ENCODE results near the gene MDM2. TPM values are rescaled to one million over a fixed set of nuclear protein-coding genes. Genes with fewer than 3 reads are reported as not detected.

The MDM2 gene
- total and polyA plus RNA-seq, 3 donors from 2014 or later: 28.8 to 56.1 (median 40.6) TPM

DNA sequence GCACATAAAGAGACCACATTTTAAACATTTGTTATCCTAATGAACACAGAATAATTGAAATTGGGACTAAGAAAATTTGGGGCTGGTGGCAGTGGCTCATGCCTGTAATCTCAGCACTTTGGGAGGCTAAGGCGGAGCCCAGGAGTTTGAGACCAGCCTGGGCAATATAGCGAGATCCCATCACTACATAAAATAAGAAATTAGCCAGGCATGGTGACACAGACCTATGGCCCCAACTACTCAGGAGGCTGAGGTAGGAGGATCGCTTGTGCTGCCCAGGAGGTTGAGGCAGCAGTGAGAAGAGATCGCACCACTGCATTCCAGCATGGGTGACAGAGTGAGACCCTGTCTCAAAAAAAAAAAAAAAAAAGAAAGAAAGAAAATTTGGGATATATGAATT is 65.3 kb downstream of the MDM2 start:
- no peak overlapping the region for H3K27ac ChIP-seq
- H3K9me3 ChIP-seq: no peaks in the 10 kb centered on the region
- H3K4me3 ChIP-seq: no peak overlapping the region
- intact Hi-C loops (cut with DNase I; ENCODE audit: low total_unique reads): no loop called here
- WGBS, 2 donors: 90 to 99% methylated on average over 4 of the region's 4 CpGs
- no peaks in the 10 kb centered on the region for H3K4me1 ChIP-seq
- H3K27me3 ChIP-seq: no peaks in the 10 kb centered on the region
- no peak for DNase-seq
- no peaks in the 10 kb centered on the region for H3K36me3 ChIP-seq (ENCODE audit: low read depth, missing control alignments)
- TF ChIP-seq, protein P1, sequence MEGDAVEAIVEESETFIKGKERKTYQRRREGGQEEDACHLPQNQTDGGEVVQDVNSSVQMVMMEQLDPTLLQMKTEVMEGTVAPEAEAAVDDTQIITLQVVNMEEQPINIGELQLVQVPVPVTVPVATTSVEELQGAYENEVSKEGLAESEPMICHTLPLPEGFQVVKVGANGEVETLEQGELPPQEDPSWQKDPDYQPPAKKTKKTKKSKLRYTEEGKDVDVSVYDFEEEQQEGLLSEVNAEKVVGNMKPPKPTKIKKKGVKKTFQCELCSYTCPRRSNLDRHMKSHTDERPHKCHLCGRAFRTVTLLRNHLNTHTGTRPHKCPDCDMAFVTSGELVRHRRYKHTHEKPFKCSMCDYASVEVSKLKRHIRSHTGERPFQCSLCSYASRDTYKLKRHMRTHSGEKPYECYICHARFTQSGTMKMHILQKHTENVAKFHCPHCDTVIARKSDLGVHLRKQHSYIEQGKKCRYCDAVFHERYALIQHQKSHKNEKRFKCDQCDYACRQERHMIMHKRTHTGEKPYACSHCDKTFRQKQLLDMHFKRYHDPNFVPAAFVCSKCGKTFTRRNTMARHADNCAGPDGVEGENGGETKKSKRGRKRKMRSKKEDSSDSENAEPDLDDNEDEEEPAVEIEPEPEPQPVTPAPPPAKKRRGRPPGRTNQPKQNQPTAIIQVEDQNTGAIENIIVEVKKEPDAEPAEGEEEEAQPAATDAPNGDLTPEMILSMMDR (IDR thresholded peaks at IDR 0.05): no peak

DNA sequence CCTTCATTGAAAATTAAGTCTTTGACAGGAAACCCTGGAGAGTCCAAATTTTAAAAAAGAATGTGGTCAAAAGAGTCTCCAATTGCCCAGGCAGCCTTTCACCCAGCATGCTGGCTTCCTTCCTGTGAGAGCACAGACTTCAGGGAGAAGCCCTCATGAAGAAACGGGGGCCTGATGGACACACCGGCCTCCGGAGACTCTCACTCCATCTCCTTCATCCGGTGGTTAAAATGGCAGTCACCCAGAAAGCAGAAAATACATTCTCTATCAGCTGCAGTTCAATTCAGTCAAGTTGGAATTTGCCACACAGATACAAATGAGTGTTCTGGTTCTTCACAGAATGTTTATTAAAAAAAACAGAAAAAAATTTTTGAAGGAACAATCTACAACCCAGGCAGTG is 68.5 kb downstream of the MDM2 start:
- TF ChIP-seq, protein P1 (IDR thresholded peaks at IDR 0.05): no peak
- Histone ChIP-seq H3K4me1 (no peaks in the 10 kb centered on the region), H3K4me3 (no peak overlapping the region), H3K36me3 (ENCODE audit: low read depth, missing control alignments) (no peaks in the 10 kb centered on the region), H3K27me3 (no peaks in the 10 kb centered on the region), H3K27ac (no peak overlapping the region), H3K9me3 (no peaks in the 10 kb centered on the region)
- WGBS, 2 donors: 39 to 64% methylated on average over 4 of the region's 4 CpGs
- intact Hi-C loops (cut with DNase I; ENCODE audit: low total_unique reads): no loop called here
- no peak for DNase-seq

- DNase-seq: no peak
- no peaks in the 10 kb centered on the region for H3K9me3 ChIP-seq
- no peaks in the 10 kb centered on the region for H3K4me1 ChIP-seq
- H3K27me3 ChIP-seq: no peaks in the 10 kb centered on the region
- no peak for TF ChIP-seq POLR2A (IDR thresholded peaks at IDR 0.05)
- TF ChIP-seq, protein P1 (IDR thresholded peaks at IDR 0.05): no peak
- H3K27ac ChIP-seq: no peak overlapping the region
- 90 to 95% methylated on average over 4 of the region's 4 CpGs for WGBS, 2 donors
- H3K4me3 ChIP-seq: no peak overlapping the region
- H3K36me3 ChIP-seq (ENCODE audit: low read depth, missing control alignments): no peaks in the 10 kb centered on the region
- intact Hi-C loops (cut with DNase I; ENCODE audit: low total_unique reads): no loop called here
These were observed 69.6 kb downstream of the MDM2 start for GRCh38 chr12:68877583-68877982.

- DNase-seq: no peak
- Histone ChIP-seq H3K9me3 (no peaks in the 10 kb centered on the region), H3K27ac (no peak overlapping the region), H3K4me3 (no peak overlapping the region), H3K36me3 (ENCODE audit: low read depth, missing control alignments) (no peaks in the 10 kb centered on the region), H3K27me3 (no peaks in the 10 kb centered on the region), H3K4me1 (no peaks in the 10 kb centered on the region)
- TF ChIP-seq, protein P1 (IDR thresholded peaks at IDR 0.05): no peak
- TF ChIP-seq POLR2A (IDR thresholded peaks at IDR 0.05): no peak
- WGBS, 2 donors: 92 to 98% methylated on average over 4 of the region's 4 CpGs
- intact Hi-C loops (cut with DNase I; ENCODE audit: low total_unique reads): no loop called here
These were observed 70.3 kb downstream of the MDM2 start for GRCh38 chr12:68878283-68878682.

GRCh38 chr12:68878846-68879245 is 70.9 kb downstream of the MDM2 start:
- Histone ChIP-seq H3K4me1 (no peaks in the 10 kb centered on the region), H3K9me3 (no peaks in the 10 kb centered on the region), H3K36me3 (ENCODE audit: low read depth, missing control alignments) (no peaks in the 10 kb centered on the region), H3K4me3 (no peak overlapping the region), H3K27me3 (no peaks in the 10 kb centered on the region), H3K27ac (no peak overlapping the region)
- no peak for TF ChIP-seq POLR2A (IDR thresholded peaks at IDR 0.05)
- TF ChIP-seq, protein P1 (IDR thresholded peaks at IDR 0.05): no peak
- intact Hi-C loops (cut with DNase I; ENCODE audit: low total_unique reads): no loop called here
- no peak for DNase-seq
- 92 to 95% methylated on average over 4 of the region's 4 CpGs for WGBS, 2 donors
